HG03139 (cell line): ENCODE results near the gene COG4.

Experiments used
- ATAC-seq: cut with Tn5 transposase; IDR thresholded peaks from one replicate; pipeline ENCODE4 v1.9.1; 2021; ENCODE audit not compliant: unreplicated experiment

The COG4 gene

GRCh38 chr16:70480127-70481105 is 42.9 kb downstream of the COG4 start:
- ATAC-seq, result no peak

DNA sequence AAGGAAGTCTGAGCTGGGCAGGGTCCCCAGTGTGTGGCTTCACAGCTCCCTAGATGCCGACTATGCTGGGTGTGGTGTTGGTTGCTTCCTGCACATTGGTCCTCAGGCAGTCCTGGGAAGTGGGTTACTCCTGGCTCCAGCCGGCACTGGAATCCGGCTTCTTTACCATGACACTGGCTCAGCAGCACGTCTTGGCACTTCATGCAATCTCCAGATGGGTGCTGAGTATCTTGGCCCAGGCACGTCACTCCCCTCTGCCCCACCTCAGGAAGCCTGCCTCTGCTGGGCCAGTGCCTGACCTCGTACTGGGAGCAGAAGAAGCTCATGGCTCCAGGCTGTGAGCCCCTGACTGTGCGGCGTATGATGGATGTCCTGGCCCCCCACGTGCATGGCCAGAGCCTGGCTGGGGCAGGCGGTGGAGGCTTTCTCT is 44.4 kb downstream of the COG4 start:
- no peak for ATAC-seq

DNA sequence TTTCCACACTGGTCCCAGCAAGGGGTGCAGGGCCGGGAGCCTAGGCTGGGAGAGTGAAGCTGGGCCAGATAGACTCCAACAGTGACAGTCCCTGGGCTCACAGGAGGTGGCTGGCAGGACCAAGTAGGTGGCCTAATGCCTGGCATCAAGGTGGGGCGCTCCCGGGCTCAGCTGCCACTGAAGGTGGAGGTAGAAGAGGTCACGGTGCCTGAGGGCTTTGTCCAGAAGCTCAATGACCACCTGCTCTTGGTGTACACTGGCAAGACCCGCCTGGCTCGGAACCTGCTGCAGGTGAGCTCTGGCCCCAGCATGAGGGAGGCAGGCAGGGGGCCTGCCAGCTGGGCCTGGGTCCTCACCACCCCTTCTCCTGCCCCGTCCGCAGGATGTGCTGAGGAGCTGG is 45.2 kb downstream of the COG4 start:
- ATAC-seq, result no peak

DNA sequence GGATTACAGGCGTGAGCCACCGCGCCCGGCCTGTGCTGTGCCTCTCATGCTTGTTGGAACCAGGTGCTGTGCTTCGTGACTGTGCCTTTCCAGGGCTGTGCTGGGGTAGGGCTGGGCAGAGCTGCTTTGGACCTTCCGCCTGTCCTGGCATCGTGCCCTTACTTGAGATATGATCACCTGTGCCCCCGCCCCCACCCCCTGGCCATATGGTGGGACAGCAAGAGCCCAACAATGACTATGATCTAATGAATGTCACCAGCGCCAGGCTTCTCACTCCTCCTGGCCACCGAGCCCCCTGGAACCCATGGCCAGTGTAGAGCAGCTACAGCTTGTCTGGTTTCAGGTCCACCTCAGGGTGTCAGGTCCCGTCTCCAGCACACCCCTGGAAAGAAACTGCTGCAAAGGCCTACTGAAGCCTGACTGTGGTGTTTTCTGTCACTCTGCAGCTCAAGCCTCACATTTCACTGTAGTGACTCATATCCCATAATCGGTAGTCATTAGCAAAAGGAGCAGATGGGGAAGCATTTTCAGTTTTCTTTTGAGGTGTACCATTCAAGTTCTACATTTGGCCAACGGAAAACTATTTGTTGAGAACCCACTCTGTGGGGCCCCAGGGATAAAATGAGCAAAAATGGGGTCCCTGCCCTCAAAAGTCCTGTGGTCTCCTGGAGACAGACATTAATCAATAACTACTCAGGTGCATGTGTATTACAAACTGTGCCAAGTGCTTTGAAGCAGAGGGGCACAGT is 46.9 kb downstream of the COG4 start:
- ATAC-seq, result peak; percentile 78

DNA sequence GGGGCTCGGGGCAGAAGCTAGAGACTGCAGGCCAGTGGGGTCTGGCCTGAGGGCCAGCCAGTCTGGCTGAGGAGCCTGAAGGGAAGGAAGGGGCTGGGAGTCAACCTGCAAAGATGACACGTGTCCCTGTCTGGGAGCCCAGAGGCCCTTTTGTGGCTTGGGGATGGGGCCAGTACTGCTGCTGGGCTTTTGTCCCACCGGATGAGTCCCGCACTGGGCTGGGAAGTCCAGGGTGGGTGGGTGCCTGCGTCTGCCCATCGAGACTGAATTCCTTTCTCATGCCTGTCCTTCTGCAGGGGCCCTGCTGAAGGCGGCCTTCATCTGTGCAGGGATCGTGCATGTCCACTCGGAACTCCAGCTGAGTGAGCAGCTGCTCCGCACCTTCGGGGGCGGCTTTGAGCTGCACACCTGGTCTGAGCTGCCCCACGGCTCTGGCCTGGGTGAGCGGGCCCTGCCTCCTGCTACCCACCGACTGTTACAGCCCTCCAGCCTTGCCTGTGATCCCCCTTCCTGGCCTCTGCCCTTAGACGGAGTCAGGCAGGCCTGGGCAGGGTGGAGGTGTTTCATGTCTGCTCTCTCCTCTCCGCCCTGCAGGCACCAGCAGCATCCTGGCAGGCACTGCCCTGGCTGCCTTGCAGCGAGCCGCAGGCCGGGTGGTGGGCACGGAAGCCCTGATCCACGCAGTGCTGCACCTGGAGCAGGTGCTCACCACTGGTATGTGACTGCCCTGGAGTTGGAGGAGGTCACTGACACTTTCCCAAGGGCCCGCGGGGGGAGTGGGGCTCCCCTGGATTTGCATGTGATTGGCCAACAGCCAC is 48.1 kb downstream of the COG4 start:
- ATAC-seq, result no peak

DNA sequence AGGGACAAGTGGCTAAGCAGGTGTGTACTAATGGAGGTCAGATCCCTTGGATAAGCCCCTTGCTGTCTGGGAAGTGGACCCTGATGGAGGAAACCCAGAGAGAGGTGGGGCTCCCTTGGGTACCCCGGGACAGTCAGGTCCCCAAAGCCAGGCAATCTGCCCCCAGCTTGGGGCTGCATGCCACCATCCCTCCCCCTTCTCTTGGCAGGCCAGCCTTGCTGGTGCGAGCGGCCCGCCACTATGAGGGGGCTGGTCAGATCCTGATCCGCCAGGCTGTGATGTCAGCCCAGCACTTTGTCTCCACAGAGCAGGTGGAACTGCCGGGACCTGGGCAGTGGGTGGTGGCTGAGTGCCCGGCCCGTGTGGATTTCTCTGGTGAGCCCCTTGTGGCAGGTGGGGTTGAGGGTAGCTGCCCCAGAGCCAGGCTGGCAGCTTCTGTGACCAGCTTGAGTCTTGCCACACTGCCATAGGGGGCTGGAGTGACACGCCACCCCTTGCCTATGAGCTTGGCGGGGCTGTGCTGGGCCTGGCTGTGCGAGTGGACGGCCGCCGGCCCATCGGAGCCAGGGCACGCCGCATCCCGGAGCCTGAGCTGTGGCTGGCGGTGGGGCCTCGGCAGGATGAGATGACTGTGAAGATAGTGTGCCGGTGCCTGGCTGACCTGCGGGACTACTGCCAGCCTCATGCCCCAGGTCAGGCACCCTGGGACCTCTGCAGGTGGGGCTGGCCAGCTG is 48.9 kb downstream of the COG4 start:
- no peak for ATAC-seq

- ATAC-seq, result no peak
Observed at GRCh38 chr16:70473446-70474319, 49.7 kb downstream of the COG4 start.

DNA sequence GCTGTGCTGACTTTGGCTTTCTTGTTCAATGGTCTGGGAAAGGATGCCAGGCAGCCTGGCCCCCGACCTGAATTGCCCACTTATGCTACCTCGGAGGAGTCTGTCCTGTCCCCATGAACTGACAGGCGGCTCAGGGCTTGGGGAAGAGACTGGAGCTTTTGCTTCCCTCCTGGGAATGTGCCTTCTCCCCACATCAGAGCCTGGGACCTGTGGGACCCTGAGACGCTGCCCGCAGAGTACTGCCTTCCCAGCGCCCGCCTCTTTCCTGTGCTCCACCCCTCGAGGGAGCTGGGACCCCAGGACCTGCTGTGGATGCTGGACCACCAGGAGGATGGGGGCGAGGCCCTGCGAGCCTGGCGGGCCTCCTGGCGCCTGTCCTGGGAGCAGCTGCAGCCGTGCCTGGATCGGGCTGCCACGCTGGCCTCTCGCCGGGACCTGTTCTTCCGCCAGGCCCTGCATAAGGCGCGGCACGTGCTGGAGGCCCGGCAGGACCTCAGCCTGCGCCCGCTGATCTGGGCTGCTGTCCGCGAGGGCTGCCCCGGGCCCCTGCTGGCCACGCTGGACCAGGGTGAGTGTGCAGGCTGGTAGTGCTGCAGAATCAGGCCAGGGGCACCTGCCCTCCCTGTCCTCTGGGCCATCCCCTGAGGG is 50.4 kb downstream of the COG4 start:
- no peak for ATAC-seq

- ATAC-seq, result no peak
Observed at GRCh38 chr16:70470927-70471341, 52.4 kb downstream of the COG4 start.

DNA sequence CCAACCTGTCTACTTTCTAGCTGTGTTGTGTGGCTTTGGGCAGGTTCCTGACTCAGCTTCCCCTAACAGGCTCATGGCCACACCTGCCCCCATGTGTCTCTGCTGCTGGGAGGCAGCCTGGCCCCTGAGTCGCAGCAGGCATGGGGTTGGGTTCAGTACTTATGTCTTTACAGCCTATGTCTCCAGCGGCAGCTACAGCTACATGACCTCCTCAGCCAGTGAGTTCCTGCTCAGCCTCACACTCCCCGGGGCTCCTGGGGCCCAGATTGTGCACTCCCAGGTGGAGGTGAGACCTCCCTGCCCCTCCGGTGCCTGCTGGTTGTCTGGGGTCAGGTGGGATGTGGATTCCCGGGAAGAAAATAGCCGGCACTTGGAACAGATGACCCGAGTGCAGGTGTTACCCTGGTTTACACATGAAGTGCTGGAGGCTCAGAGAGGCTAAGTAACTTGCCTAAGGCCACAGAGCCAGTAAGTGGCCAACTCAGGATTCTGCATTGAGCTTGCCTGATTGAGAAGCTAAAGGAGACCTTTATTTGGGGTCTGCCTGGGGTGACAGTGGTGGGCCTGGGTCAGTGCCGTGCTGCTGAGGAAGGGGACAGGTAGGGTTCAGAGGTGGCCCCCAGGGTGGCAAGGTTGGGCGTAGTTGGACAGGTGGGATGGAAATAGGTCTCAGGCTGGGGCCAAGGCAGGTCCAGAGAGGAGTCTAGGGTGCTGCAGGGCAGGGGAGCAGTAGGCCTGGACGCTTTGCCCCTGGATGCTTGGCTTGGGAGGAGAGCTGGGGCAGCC is 53.0 kb downstream of the COG4 start:
- no peak for ATAC-seq

DNA sequence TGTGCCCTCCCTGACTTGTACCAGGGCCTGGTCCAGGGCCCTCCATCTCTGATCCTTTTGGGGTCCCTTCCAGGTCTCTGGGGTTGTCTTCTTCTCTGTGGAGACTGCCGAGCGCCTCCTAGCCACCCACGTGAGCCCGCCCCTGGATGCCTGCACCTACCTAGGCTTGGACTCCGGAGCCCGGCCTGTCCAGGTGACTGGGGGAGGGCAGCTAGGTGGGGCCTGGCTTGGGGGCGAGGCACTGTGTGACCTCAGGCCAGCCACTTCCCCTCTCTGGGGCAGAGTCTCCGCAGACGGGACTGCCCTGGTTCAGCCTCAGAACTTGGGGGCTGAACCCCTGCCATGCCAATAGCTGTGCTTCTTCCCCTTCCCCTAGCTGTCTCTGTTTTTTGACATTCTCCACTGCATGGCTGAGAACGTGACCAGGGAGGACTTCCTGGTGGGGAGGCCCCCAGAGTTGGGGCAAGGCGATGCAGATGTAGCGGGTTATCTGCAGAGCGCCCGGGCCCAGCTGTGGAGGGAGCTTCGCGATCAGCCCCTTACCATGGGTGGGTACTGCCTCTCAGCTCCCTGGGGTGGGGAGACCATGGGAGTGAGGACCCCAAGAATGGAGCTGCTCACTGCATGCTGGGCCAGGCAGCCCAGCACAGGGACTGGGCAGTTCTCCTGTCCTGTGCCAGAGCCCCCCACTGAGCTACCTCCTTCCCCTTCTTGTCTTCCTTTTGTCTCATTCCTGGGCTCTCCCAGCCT is 54.4 kb downstream of the COG4 start:
- ATAC-seq, result no peak

DNA sequence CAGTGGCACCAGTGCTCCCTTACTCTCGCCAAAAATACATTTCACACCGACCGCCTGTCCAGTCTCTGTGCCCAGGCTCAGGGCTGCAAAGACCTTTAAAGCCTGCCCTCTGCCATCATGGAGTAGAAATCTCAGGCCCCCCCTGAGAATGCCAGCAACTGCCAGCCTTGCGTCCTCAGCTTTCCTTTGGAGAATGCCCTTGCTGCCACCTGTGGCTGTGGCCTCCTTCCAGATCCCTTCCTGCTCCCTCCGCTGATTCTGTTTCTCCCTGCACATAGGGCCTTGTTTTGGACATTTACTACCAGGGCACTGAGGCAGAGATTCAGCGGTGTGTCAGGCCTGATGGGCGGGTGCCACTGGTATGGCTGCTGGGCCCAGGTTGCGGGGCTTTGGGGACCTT is 55.7 kb downstream of the COG4 start:
- ATAC-seq, result no peak

- ATAC-seq, result no peak
Observed at GRCh38 chr16:70467113-70467512, 56.2 kb downstream of the COG4 start.

DNA sequence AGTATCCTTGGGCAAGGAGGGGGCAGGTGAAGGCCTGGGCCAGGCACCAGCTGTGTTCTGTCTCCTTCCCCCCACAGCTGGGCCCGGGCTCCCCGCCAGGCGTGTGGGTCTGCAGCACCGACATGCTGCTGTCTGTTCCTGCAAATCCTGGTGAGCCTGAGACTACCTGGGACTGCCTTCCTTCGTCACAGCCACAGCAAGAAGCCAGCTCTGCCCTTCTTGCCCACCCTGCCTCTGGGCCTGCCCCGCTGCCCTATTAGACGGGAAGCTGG is 56.6 kb downstream of the COG4 start:
- ATAC-seq, result no peak

DNA sequence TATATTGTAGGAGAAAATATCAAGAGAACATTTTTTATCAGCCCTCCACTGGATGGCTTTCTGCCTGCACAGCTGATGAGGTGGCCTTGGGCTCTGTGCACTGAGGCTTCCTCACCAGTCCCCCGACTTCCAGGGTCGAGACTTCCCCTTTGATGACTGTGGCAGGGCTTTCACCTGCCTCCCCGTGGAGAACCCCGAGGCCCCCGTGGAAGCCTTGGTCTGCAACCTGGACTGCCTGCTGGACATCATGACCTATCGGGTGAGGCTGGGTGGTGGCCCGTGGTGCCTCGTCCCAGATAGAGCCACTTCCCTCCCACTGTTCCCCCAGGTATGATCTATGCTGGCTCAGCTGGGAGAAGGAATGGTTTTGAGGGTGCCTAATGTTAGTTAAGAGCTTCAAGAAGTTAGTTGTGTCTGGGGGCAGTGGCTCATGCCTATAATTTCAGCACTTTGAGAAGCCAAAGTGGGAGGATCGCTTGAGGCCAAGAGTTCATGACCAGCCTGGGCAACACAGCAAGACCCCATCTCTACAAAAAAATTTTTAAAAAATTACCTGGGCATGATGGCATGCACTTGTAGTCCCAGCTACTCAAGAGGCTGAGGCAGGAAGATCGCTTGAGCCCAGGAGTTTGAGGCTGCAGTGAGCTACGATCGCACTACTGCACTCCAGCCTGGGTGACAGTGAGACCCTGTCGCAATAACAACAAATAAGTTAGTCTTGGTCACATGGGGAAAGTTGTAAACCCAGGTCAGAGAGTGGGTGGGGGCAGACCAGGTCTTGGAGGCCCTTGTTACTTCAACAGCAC is 57.2 kb downstream of the COG4 start:
- no peak for ATAC-seq

DNA sequence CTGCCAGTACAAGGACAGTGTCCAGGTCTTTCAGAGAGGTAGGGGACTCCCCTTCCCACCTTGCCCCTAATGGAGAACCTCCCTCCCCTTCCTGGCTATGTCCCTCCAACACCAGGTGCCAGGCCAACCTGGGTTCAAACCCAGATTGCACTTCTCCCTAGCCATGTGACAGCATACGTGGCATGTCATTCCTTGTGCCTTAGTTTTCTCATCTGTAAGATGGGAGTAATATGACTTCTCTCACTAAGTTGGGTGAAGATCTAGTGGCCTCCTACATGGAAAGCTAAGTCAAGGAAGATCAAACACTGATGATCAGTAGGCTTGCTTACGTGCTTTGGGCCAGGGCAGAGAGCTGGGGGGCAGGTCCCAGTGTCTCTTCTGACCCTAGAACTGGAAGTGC is 60.1 kb downstream of the COG4 start:
- ATAC-seq, result no peak

GRCh38 chr16:70460737-70461261 is 62.6 kb downstream of the COG4 start:
- ATAC-seq, result no peak
